ENCODE measurements around the gene CLIC4. TPM values are rescaled to one million over a fixed set of nuclear protein-coding genes. Genes with fewer than 3 reads are reported as not detected.

The CLIC4 gene
- total RNA-seq, 1 donor = 711 TPM

DNA sequence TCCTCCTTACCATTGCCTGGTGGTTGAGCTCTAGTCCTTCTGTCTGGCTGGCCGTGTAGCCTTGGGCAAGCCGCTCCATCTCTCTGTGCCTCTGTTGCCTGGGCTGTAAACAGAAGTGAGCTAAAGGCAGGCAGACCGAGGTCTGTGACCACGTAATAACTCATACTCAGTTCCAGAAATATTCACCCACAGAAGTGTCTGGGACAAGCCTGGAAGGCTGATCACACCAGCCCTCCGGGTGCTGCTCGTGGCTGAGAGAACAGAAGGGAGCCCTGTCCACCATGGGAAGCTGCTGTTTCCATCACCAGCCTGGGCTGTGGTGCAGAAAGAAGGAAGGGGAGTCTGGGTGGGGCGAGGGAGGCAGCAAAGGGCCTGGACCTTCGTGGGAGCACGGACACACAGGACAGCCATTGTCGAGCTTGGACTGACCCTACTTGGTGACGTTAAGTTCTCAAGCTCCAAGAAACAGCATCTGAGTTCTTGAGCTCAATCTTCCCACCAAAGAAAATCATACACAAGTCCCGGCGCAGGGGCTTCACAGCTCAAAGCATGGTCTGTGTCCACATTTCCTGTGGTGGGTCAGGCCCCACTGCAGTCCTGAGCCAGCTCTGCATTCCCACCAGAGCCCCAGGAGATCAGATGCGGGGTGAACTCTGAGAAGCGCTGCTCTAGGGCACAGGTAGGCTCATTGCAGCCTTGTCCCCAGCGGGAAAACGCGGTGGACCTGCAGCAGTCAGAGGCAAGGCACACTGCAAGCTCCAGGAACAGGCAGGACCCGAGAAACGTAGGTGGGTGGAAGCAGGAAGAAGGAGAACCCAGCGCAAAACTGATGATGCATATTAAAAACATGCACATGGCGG lies 123.0 kb downstream of the CLIC4 start:
- H2AFZ ChIP-seq (ENCODE audit: low read length) = no peak overlapping the region
- TF ChIP-seq, protein P1, sequence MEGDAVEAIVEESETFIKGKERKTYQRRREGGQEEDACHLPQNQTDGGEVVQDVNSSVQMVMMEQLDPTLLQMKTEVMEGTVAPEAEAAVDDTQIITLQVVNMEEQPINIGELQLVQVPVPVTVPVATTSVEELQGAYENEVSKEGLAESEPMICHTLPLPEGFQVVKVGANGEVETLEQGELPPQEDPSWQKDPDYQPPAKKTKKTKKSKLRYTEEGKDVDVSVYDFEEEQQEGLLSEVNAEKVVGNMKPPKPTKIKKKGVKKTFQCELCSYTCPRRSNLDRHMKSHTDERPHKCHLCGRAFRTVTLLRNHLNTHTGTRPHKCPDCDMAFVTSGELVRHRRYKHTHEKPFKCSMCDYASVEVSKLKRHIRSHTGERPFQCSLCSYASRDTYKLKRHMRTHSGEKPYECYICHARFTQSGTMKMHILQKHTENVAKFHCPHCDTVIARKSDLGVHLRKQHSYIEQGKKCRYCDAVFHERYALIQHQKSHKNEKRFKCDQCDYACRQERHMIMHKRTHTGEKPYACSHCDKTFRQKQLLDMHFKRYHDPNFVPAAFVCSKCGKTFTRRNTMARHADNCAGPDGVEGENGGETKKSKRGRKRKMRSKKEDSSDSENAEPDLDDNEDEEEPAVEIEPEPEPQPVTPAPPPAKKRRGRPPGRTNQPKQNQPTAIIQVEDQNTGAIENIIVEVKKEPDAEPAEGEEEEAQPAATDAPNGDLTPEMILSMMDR (IDR thresholded peaks at IDR 0.05; ENCODE audit: extremely low read depth, low read depth, low read length) = no peak
- DNase-seq (ENCODE audit: insufficient read length, low spot score, missing footprints) = no peak

DNA sequence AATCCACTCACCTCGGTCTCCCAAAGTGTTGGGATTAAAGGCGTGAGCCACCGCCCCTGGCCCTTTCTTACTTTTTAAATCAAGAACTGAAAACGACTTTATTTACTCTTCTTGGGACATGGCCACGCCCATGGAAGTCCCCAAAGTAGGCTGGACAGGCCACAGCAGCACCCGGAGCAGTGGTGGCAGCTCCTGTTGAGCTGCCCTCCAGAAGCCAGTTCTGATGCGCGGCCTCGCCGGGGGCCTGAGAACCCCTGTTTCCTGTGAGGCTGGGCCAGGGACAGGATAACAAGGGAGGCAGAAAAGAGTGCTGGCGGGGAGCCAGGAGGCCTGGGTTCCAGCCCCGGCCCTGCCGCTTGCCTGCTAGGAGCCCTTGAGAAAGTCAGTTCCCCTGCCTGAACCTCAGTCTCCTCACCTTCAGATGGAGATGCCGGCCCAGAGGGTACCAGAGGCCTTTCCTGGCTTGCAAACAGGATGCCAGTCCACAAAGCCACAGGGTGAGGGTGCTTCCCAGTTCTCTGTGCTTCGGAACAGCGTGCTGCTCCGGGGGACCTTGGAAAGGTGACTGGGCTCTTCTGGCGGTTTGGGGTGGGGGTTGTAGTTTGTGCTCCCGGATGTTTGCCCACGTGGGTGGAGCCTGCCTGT lies 125.4 kb downstream of the CLIC4 start:
- peaks cover 4% of the 10 kb centered on the region for H3K27me3 ChIP-seq (ENCODE audit: insufficient read depth, low read length)
- no peaks in the 10 kb centered on the region for H3K36me3 ChIP-seq (ENCODE audit: insufficient read depth, low read length)

More for the DNA sequence above, 123.0 kb downstream of the CLIC4 start:
- Histone ChIP-seq H4K20me1 (ENCODE audit: insufficient read depth, low read length) (no peaks in the 10 kb centered on the region), H3K4me1 (ENCODE audit: insufficient read depth, low read length) (no peaks in the 10 kb centered on the region), H3K4me2 (ENCODE audit: insufficient read depth, low read length) (no peak overlapping the region), H3K36me3 (ENCODE audit: insufficient read depth, low read length) (no peaks in the 10 kb centered on the region), H3K27ac (ENCODE audit: low read depth, low read length) (no peak overlapping the region), H3K9me3 (ENCODE audit: low read depth, low read length) (no peaks in the 10 kb centered on the region), H3K27me3 (ENCODE audit: insufficient read depth, low read length) (peaks cover 4% of the 10 kb centered on the region), H3K79me2 (ENCODE audit: insufficient read depth, low read length) (no peaks in the 10 kb centered on the region), H3K4me3 (ENCODE audit: insufficient read depth, low read length) (no peak overlapping the region)

DNA sequence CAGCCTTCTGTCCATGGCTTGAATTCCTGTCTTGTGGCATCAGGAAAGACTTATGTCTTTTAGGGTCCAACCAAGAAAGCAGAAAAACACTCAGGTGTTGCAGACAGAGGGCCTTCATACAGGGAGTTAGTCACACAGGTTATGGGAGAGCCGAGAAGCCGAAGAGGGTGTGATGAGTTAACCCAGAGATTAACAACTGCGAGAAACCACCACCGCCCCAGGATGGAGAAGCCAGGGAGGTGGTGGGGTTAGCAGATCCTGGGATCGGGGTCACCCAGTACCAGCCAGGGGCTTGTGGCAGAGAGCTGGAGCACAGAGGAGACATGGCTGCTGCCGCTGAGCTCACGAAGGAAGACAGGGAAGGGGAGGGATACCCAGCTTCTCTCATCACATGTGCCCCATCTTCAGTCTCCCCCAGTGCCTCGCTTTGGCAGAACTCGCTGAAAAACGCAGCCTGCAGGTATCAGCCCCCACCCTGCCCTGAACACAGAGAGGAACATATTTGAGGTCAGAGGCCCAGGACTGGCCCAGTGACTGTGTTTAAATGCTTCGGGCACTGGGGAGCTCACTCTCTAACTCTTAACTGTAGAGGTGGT lies 126.2 kb downstream of the CLIC4 start:
- Histone ChIP-seq H3K4me1 (ENCODE audit: insufficient read depth, low read length) (no peaks in the 10 kb centered on the region), H3K27me3 (ENCODE audit: insufficient read depth, low read length) (peaks cover 4% of the 10 kb centered on the region)

More for the DNA sequence above, 125.4 kb downstream of the CLIC4 start:
- H2AFZ ChIP-seq (ENCODE audit: low read length) = no peak overlapping the region
- H3K4me2 ChIP-seq (ENCODE audit: insufficient read depth, low read length) = no peak overlapping the region
- H3K4me3 ChIP-seq (ENCODE audit: insufficient read depth, low read length) = no peak overlapping the region
- no peak for DNase-seq (ENCODE audit: insufficient read length, low spot score, missing footprints)
- H3K9me3 ChIP-seq (ENCODE audit: low read depth, low read length) = no peaks in the 10 kb centered on the region
- no peak overlapping the region for H3K27ac ChIP-seq (ENCODE audit: low read depth, low read length)
- no peaks in the 10 kb centered on the region for H4K20me1 ChIP-seq (ENCODE audit: insufficient read depth, low read length)
- TF ChIP-seq, protein P1 (IDR thresholded peaks at IDR 0.05; ENCODE audit: extremely low read depth, low read depth, low read length) = no peak
- no peaks in the 10 kb centered on the region for H3K79me2 ChIP-seq (ENCODE audit: insufficient read depth, low read length)
- H3K4me1 ChIP-seq (ENCODE audit: insufficient read depth, low read length) = no peaks in the 10 kb centered on the region

More for the DNA sequence above, 126.2 kb downstream of the CLIC4 start:
- Histone ChIP-seq H2AFZ (ENCODE audit: low read length) (no peak overlapping the region), H3K27ac (ENCODE audit: low read depth, low read length) (no peak overlapping the region), H3K9me3 (ENCODE audit: low read depth, low read length) (no peaks in the 10 kb centered on the region), H3K79me2 (ENCODE audit: insufficient read depth, low read length) (no peaks in the 10 kb centered on the region), H3K4me2 (ENCODE audit: insufficient read depth, low read length) (no peak overlapping the region), H3K36me3 (ENCODE audit: insufficient read depth, low read length) (no peaks in the 10 kb centered on the region), H3K4me3 (ENCODE audit: insufficient read depth, low read length) (no peak overlapping the region), H4K20me1 (ENCODE audit: insufficient read depth, low read length) (no peaks in the 10 kb centered on the region)
- no peak for DNase-seq (ENCODE audit: insufficient read length, low spot score, missing footprints)
- TF ChIP-seq, protein P1 (IDR thresholded peaks at IDR 0.05; ENCODE audit: extremely low read depth, low read depth, low read length) = no peak

Data from osteoblast (primary cell).